Measurements from ENCODE around the gene HBEGF. TPM values are rescaled to one million over a fixed set of nuclear protein-coding genes. Genes with fewer than 3 reads are reported as not detected.

Gene HBEGF
- polyA plus RNA-seq, 1 donor (not counting 4 experiments of a cell fraction or from before 2014, with no cell fraction given): 53.1 TPM

DNA sequence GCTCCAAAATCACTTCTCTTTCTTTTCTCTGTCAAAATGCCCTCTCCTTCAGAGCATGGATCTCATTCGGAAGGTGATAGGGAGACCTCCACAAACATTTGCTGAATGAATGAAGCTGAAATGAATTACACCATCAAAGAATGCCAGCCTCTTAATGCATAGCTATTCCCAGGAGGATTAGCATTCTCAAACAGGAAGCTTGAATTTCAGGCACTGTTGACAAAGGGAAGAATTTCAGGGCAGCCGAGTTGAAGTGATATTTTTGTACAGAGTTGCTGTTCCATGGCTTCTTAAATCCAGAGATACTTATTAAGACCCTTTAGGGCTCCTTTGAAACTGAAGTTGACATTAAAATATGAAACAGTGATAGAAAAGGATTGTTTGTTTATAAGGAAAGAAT, 18.8 kb downstream of the HBEGF start:
- H3K9me1 ChIP-seq (ENCODE audit: control insufficient read depth, extremely low read depth, insufficient read depth, low read length): no peaks in the 10 kb centered on the region
- TF ChIP-seq EZH2 (IDR thresholded peaks at IDR 0.05; ENCODE audit: low read length): no peak
- TF ChIP-seq, protein P1, sequence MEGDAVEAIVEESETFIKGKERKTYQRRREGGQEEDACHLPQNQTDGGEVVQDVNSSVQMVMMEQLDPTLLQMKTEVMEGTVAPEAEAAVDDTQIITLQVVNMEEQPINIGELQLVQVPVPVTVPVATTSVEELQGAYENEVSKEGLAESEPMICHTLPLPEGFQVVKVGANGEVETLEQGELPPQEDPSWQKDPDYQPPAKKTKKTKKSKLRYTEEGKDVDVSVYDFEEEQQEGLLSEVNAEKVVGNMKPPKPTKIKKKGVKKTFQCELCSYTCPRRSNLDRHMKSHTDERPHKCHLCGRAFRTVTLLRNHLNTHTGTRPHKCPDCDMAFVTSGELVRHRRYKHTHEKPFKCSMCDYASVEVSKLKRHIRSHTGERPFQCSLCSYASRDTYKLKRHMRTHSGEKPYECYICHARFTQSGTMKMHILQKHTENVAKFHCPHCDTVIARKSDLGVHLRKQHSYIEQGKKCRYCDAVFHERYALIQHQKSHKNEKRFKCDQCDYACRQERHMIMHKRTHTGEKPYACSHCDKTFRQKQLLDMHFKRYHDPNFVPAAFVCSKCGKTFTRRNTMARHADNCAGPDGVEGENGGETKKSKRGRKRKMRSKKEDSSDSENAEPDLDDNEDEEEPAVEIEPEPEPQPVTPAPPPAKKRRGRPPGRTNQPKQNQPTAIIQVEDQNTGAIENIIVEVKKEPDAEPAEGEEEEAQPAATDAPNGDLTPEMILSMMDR (optimal IDR thresholded peaks at IDR 0.05 in 1 of 3, IDR thresholded peaks at IDR 0.05 in 1 of 3, conservative IDR thresholded peaks at IDR 0.05 in 1 of 3; ENCODE audit: extremely low read depth in 1 of 3, insufficient read depth in 2 of 3, low read length in 3 of 3): no peak
- peaks cover 0 to 5% of the 10 kb centered on the region in 2 experiments for H3K36me3 ChIP-seq (ENCODE audit: control insufficient read depth in 2 of 2, extremely low read depth in 1 of 2, insufficient read depth in 2 of 2, low read length in 2 of 2)
- no peaks in the 10 kb centered on the region for H4K20me1 ChIP-seq (ENCODE audit: control insufficient read depth, extremely low read depth, insufficient read depth, low read length)
- H3K27ac ChIP-seq (ENCODE audit: control insufficient read depth, insufficient read depth, low read length): no peak overlapping the region
- H3K9me3 ChIP-seq (ENCODE audit: control insufficient read depth, low read depth, low read length): no peaks in the 10 kb centered on the region
- H3K4me1 ChIP-seq (ENCODE audit: control insufficient read depth, extremely low read depth, insufficient read depth, low read length): peaks cover 20% of the 10 kb centered on the region
- FAIRE-seq (no peak), DNase-seq (ENCODE audit: low read depth, low spot score) (no peak)
- no peak overlapping the region for H3K4me2 ChIP-seq (ENCODE audit: control insufficient read depth, extremely low read depth, insufficient read depth, low read depth, low read length)
- dilution Hi-C loops (cut with MboI; ENCODE audit: extremely low pct_ligation_motif_present, low sequenced_read_pairs): no loop called here
- no peak overlapping the region for H3K4me3 ChIP-seq (ENCODE audit: control insufficient read depth in 2 of 3, extremely low read depth in 1 of 3, insufficient read depth in 2 of 3, low read depth in 1 of 3, low read length in 3 of 3)
- no peaks in the 10 kb centered on the region for H3K79me2 ChIP-seq (ENCODE audit: control insufficient read depth, insufficient read depth, low read length)
- H3K9ac ChIP-seq (ENCODE audit: control insufficient read depth, extremely low read depth, insufficient read depth, low read length): no peak overlapping the region
- H3K27me3 ChIP-seq (ENCODE audit: control insufficient read depth, extremely low read depth, insufficient read depth, low read length): no peaks in the 10 kb centered on the region
- H2AFZ ChIP-seq (ENCODE audit: control insufficient read depth, low read length): no peak overlapping the region

DNA sequence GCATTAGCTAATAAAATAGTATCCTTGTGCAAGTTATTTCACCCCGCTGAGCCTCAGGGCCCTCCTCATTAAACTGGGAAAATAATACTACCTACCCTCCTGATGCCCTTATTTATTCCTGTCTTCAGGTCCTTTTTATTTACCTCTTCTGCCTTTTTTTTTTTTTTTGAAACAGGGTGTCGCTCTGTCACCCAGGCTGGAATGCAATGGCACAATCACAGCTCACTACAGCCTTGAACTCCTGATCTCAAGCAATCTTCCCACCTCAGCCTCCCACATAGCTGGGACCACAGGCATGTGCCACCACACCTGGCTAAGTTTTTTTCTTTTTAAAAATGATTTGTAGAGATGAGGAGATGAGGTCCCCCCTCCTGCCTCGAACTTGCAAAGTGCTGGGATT, 20.9 kb downstream of the HBEGF start:
- no peak for TF ChIP-seq EZH2 (IDR thresholded peaks at IDR 0.05; ENCODE audit: low read length)
- TF ChIP-seq, protein P1 (optimal IDR thresholded peaks at IDR 0.05 in 1 of 3, IDR thresholded peaks at IDR 0.05 in 1 of 3, conservative IDR thresholded peaks at IDR 0.05 in 1 of 3; ENCODE audit: extremely low read depth in 1 of 3, insufficient read depth in 2 of 3, low read length in 3 of 3): no peak
- DNase-seq (ENCODE audit: low read depth, low spot score) (no peak), FAIRE-seq (no peak)
- Histone ChIP-seq H3K9me3 (ENCODE audit: control insufficient read depth, low read depth, low read length) (no peaks in the 10 kb centered on the region), H3K79me2 (ENCODE audit: control insufficient read depth, insufficient read depth, low read length) (no peaks in the 10 kb centered on the region), H3K27me3 (ENCODE audit: control insufficient read depth, extremely low read depth, insufficient read depth, low read length) (no peaks in the 10 kb centered on the region), H3K9ac (ENCODE audit: control insufficient read depth, extremely low read depth, insufficient read depth, low read length) (no peak overlapping the region), H2AFZ (ENCODE audit: control insufficient read depth, low read length) (no peak overlapping the region), H4K20me1 (ENCODE audit: control insufficient read depth, extremely low read depth, insufficient read depth, low read length) (no peaks in the 10 kb centered on the region), H3K27ac (ENCODE audit: control insufficient read depth, insufficient read depth, low read length) (no peak overlapping the region), H3K36me3 (ENCODE audit: control insufficient read depth in 2 of 2, extremely low read depth in 1 of 2, insufficient read depth in 2 of 2, low read length in 2 of 2) (no peaks in the 10 kb centered on the region), H3K4me1 (ENCODE audit: control insufficient read depth, extremely low read depth, insufficient read depth, low read length) (peaks cover 29% of the 10 kb centered on the region), H3K4me2 (ENCODE audit: control insufficient read depth, extremely low read depth, insufficient read depth, low read depth, low read length) (no peak overlapping the region), H3K9me1 (ENCODE audit: control insufficient read depth, extremely low read depth, insufficient read depth, low read length) (no peaks in the 10 kb centered on the region), H3K4me3 (ENCODE audit: control insufficient read depth in 2 of 3, extremely low read depth in 1 of 3, insufficient read depth in 2 of 3, low read depth in 1 of 3, low read length in 3 of 3) (no peak overlapping the region)
- dilution Hi-C loops (cut with MboI; ENCODE audit: extremely low pct_ligation_motif_present, low sequenced_read_pairs): no loop called here

All from keratinocyte (primary cell).